Stimulated activated CD4-positive, alpha-beta T cell treated with anti-CD3 and anti-CD28 coated beads, Interleukin-4, amount 100 ng/mL, for 24 hours (primary cell): ENCODE results near the gene CD83.
"Not testable (repeated sequence)": the region's sequence is repeated elsewhere in the genome, so short reads cannot be mapped to it uniquely, and the experiment has no call there.

Source experiments
- DNase-seq: peaks from one replicate; pipeline ENCODE4 v3.0.0-alpha.2; 2020

CD83 gene, protein sequence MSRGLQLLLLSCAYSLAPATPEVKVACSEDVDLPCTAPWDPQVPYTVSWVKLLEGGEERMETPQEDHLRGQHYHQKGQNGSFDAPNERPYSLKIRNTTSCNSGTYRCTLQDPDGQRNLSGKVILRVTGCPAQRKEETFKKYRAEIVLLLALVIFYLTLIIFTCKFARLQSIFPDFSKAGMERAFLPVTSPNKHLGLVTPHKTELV

GRCh38 chr6:14117158-14118090 lies at the start of gene CD83:
CD83 (plus strand) TSS chr6:14117772; CDS start chr6:14117812, 40 bp downstream.
- peak; percentile 76 for DNase-seq

- DNase-seq, result no peak
These were observed 49.4 kb upstream of the CD83 start for GRCh38 chr6:14068133-14068532.

GRCh38 chr6:14068623-14069022 lies 48.9 kb upstream of the CD83 start:
- no peak for DNase-seq

GRCh38 chr6:14070457-14070856 lies 47.1 kb upstream of the CD83 start:
- no peak for DNase-seq

- peak; percentile 24 for DNase-seq
These were observed 45.5 kb upstream of the CD83 start for GRCh38 chr6:14072084-14072483.

GRCh38 chr6:14073561-14074354 lies 43.8 kb upstream of the CD83 start:
- DNase-seq, result not testable (repeated sequence)

DNA sequence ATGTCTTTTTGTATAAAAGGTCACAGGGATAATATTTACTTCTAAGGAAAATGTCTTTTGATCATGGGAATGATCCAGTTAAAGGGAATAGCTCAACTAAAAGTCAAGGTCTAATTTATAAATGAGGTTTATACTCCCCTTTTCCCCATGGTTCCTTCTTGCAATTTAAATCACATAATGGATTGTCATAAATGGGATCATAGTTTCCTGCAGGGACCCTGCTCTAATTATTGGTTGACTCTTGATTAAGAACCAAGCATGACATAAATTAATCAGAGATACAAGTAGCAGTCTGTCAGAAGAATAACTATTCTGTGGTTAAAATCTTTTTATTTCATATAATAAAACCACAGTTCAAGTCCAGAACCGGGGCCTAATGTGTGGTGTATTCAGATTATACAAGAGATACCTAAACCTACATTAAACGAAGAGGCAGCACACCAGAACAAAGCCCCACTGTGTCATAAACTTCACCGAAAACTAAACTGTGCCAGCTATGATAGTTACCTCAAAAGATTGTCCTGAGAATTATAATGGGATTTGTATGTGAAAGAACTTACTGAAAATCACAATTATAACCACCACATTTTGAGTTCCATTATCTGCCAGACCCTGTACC lies 43.0 kb upstream of the CD83 start:
- DNase-seq, result no peak

DNA sequence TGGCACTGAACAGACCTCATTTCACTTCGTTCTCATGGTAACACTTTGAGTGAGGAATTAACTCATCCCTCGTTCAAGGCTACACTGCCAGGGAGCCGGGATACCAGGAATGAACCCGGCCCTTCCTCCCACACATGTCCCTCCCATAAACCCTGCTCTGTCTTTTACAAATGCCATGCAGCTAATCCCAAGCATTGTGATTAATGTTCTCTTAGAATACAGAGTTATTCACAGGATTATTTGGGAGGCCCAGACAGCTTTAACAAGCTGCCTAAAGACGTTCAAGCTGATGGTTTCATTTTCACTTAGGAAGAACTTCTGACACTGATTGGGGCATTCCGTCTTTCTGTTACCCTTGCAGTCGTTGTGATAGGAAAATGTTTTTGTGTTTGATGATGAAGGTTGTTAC lies 42.5 kb upstream of the CD83 start:
- DNase-seq, result no peak

- no peak for DNase-seq
These were observed 40.2 kb upstream of the CD83 start for GRCh38 chr6:14077193-14077867.

- DNase-seq, result peak; percentile 28
These were observed 38.1 kb upstream of the CD83 start for GRCh38 chr6:14079433-14079832.

- DNase-seq, result no peak
These were observed 37.6 kb upstream of the CD83 start for GRCh38 chr6:14079971-14080370.

DNA sequence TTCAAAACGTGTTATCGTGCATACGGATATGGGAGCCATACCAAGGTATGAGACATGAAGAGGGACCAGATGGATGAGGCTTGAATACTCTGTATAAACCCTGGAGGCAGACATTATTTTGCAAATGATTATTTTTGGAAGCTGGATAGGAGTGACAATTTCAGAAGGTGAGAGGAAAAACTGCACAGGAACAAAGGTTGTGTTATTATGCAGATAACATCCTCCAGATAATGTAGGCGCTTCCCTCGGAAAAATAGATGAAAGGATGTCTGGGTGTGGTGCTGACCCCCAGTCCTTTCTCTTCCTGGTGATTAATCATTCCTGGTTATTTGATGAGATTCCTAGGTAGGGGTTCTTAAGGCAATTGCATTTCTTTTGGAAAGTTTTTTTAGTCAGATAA lies 36.4 kb upstream of the CD83 start:
- DNase-seq, result no peak

DNA sequence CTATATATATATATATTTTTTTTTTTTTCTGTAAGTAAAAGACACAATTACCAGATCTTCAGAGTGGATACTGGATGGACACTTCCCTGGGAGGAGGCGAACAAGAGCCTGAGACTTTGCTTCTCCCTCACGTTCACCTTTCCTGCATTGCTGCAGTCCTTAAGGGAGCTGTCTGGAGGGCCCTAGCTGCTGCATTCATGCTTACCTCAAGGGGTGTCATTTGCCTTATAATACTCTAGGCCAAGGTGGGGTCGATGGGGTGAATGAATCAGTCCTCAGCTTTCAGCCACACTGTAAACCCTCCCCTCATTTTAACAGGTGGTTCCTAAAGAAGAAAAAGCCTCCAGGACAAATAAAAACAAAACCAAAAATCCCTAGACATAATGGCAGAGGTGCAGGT lies 34.8 kb upstream of the CD83 start:
- no peak for DNase-seq

- DNase-seq, result no peak
These were observed 34.3 kb upstream of the CD83 start for GRCh38 chr6:14083262-14083661.

GRCh38 chr6:14083751-14084150 lies 33.8 kb upstream of the CD83 start:
- DNase-seq, result no peak

GRCh38 chr6:14084388-14084787 lies 33.2 kb upstream of the CD83 start:
- DNase-seq, result no peak

DNA sequence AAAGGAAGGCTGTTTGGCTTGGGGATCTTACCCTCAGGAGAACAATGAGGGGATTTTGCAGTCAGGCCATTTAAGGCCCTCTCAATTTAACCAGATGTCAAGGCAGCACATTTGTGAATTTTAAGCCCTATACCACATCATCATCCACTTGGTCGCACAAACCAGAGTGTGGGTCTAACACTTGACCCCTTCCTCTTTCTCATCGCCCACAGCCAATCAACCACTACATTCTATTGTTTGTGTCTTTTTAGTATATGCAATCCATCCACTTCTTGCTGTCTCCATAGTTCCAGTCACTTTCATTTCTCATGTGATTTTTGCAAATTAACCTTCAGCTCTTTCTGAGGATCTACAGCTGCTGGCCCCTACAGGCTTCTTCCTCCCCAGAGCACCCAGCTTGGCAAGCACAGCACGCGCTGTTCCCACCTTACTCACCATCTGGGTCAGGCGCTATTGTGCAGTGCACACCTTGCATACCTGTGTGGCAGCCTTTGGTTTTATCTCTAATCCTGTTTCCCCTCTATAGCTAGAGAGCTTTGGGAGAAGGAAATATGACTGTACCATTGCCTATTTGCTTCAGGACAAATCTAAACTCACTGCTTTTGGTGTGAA lies 32.3 kb upstream of the CD83 start:
- DNase-seq, result no peak

DNA sequence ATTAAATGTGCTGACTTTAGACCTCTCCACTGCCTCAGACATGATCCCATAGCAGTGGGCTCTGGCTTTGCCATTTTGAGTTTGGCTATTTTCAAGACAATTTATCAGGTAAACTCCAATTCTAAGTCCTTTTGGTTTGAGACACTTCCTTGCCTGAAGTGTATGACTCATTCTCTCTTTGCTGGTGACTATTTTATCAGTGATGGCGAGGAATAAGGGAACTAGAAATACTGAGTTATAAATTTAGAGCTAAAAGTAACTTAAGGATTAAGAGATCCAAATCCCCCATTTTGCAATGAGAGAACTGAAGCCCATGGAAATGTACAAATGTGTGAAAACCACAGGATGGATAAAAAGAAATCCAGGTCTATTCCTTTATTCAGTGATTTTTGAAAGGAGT lies 30.9 kb upstream of the CD83 start:
- DNase-seq, result no peak

DNA sequence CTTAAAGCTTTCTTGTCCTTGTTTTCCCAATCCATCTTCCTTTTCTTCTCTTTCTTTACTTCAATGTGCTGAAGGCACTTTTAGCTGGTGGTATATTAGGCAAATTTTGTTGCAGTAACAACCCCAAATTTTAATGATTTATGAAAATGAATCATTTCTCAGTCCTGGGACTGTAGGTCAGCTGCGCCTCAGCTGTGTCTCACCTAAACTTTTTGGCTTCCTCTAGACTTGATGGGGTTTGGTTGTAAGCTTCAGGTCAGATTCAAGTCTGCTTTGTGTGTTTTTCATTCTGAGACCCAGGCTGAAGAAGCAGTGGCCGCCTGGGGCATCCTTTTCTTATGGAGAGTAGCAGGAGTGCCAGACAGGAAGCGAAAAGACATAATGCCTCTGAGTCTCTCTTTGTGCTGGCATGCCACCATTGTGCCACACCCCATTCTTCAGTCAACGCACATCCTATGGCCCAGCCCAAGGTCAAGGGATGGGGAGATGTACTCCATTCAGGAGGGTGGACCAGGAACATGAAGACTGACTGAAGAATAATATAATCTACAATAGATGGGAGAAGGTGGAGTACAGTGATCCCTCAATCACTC lies 28.9 kb upstream of the CD83 start:
- no peak for DNase-seq

DNA sequence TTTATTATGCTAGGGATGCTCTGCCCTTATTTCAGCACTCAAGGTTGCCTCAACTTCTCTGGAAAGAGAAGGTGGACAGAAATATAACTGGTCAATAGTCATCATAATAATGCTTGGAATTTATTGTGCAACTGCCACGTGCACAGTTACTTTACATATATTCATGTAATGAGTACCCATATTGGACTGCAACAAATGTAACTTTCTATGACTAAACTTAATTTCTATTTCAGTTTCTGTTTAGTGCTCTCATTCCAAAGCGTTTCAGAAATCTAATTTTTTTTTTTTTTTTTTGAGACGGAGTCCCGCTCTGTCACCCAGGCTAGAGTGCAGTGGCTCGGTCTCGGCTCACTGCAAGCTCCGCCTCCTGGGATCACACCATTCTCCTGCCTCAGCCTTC lies 28.3 kb upstream of the CD83 start:
- DNase-seq, result no peak

GRCh38 chr6:14091339-14091978 lies 26.1 kb upstream of the CD83 start:
- DNase-seq, result no peak
